ENCODE measurements around the gene TANGO6.

Gene TANGO6

GRCh38 chr16:68892898-68893297 is 49.6 kb downstream of the TANGO6 start:
- no peak overlapping the region for H3K27ac ChIP-seq (ENCODE audit: poor library complexity, severe bottlenecking)

GRCh38 chr16:68893710-68894705 is 50.7 kb downstream of the TANGO6 start:
- no peak for ATAC-seq (ENCODE audit: low read depth)
- Histone ChIP-seq H3K9me3 (ENCODE audit: severe bottlenecking) (no peaks in the 10 kb centered on the region), H3K27ac (ENCODE audit: poor library complexity, severe bottlenecking) (no peak overlapping the region), H3K4me1 (ENCODE audit: insufficient read depth, poor library complexity, severe bottlenecking) (no peaks in the 10 kb centered on the region), H3K4me3 (ENCODE audit: severe bottlenecking) (no peak overlapping the region), H3K27me3 (ENCODE audit: insufficient read depth, poor library complexity, severe bottlenecking) (no peaks in the 10 kb centered on the region), H3K36me3 (ENCODE audit: low read depth) (no peaks in the 10 kb centered on the region)
- no peak for TF ChIP-seq CTCF (IDR thresholded peaks at IDR 0.05; ENCODE audit: poor library complexity, severe bottlenecking)
- no peak for DNase-seq (ENCODE audit: low spot score)

More at GRCh38 chr16:68892898-68893297, 49.6 kb downstream of the TANGO6 start:
- TF ChIP-seq CTCF (IDR thresholded peaks at IDR 0.05; ENCODE audit: poor library complexity, severe bottlenecking) = no peak
- DNase-seq (ENCODE audit: low spot score) = no peak
- no peaks in the 10 kb centered on the region for H3K9me3 ChIP-seq (ENCODE audit: severe bottlenecking)
- no peaks in the 10 kb centered on the region for H3K36me3 ChIP-seq (ENCODE audit: low read depth)
- ATAC-seq (ENCODE audit: low read depth) = no peak
- H3K4me3 ChIP-seq (ENCODE audit: severe bottlenecking) = no peak overlapping the region
- no peaks in the 10 kb centered on the region for H3K27me3 ChIP-seq (ENCODE audit: insufficient read depth, poor library complexity, severe bottlenecking)
- no peaks in the 10 kb centered on the region for H3K4me1 ChIP-seq (ENCODE audit: insufficient read depth, poor library complexity, severe bottlenecking)

DNA sequence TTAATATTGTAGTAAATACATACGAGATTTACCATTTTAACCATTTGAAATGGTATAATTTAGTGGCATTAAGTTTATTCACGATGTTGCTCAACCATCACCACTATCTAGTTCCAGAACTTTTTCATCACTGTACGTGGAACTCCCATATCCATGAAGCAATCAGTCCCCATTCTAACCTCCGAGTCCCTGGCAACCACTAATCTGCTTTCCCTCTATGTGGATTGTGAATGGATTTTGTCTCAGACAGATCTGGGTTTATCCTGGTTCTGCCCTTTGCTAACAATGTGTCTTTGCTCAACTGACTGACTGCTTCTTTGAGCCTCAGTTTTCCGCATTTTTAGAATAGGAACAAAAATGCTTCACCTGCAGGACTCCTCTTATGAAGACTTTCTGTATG is 51.4 kb downstream of the TANGO6 start:
- no peak for TF ChIP-seq CTCF (IDR thresholded peaks at IDR 0.05; ENCODE audit: poor library complexity, severe bottlenecking)
- ATAC-seq (ENCODE audit: low read depth) = no peak

GRCh38 chr16:68898026-68898425 is 54.7 kb downstream of the TANGO6 start:
- DNase-seq (ENCODE audit: low spot score) (no peak), ATAC-seq (ENCODE audit: low read depth) (no peak)
- Histone ChIP-seq H3K27me3 (ENCODE audit: insufficient read depth, poor library complexity, severe bottlenecking) (no peaks in the 10 kb centered on the region), H3K36me3 (ENCODE audit: low read depth) (peaks cover 6% of the 10 kb centered on the region), H3K9me3 (ENCODE audit: severe bottlenecking) (no peaks in the 10 kb centered on the region), H3K4me1 (ENCODE audit: insufficient read depth, poor library complexity, severe bottlenecking) (no peaks in the 10 kb centered on the region), H3K27ac (ENCODE audit: poor library complexity, severe bottlenecking) (no peak overlapping the region), H3K4me3 (ENCODE audit: severe bottlenecking) (no peak overlapping the region)
- TF ChIP-seq CTCF (IDR thresholded peaks at IDR 0.05; ENCODE audit: poor library complexity, severe bottlenecking) = no peak

More for the DNA sequence above, 51.4 kb downstream of the TANGO6 start:
- Histone ChIP-seq H3K36me3 (ENCODE audit: low read depth) (no peaks in the 10 kb centered on the region), H3K4me3 (ENCODE audit: severe bottlenecking) (no peak overlapping the region), H3K4me1 (ENCODE audit: insufficient read depth, poor library complexity, severe bottlenecking) (no peaks in the 10 kb centered on the region), H3K27ac (ENCODE audit: poor library complexity, severe bottlenecking) (no peak overlapping the region), H3K27me3 (ENCODE audit: insufficient read depth, poor library complexity, severe bottlenecking) (no peaks in the 10 kb centered on the region), H3K9me3 (ENCODE audit: severe bottlenecking) (no peaks in the 10 kb centered on the region)
- no peak for DNase-seq (ENCODE audit: low spot score)

DNA sequence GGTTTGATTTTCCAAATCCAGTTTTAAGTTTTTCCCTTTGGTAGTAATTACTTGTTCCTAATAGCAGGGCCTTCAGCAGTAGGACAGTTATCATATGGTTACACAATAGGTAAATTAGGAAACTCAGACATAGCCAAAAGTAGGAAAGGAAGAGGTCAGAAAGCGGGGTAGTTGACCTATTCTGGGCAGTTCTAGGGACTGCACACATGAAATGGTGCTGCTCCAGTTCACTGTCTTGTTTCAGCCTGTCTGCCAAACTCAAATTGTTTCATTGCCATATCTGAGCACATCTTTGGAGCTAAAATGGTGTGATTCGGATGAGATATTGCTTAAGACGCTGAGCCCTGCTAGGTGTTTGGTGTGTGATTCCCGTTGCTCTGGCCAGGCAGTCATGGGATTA is 56.7 kb downstream of the TANGO6 start:
- Histone ChIP-seq H3K4me1 (ENCODE audit: insufficient read depth, poor library complexity, severe bottlenecking) (no peaks in the 10 kb centered on the region), H3K9me3 (ENCODE audit: severe bottlenecking) (no peaks in the 10 kb centered on the region), H3K27ac (ENCODE audit: poor library complexity, severe bottlenecking) (no peak overlapping the region), H3K36me3 (ENCODE audit: low read depth) (peaks cover 18% of the 10 kb centered on the region), H3K27me3 (ENCODE audit: insufficient read depth, poor library complexity, severe bottlenecking) (no peaks in the 10 kb centered on the region), H3K4me3 (ENCODE audit: severe bottlenecking) (no peak overlapping the region)
- no peak for DNase-seq (ENCODE audit: low spot score)
- no peak for ATAC-seq (ENCODE audit: low read depth)
- no peak for TF ChIP-seq CTCF (IDR thresholded peaks at IDR 0.05; ENCODE audit: poor library complexity, severe bottlenecking)
